ENCODE results near the gene PTCH2.

DNA sequence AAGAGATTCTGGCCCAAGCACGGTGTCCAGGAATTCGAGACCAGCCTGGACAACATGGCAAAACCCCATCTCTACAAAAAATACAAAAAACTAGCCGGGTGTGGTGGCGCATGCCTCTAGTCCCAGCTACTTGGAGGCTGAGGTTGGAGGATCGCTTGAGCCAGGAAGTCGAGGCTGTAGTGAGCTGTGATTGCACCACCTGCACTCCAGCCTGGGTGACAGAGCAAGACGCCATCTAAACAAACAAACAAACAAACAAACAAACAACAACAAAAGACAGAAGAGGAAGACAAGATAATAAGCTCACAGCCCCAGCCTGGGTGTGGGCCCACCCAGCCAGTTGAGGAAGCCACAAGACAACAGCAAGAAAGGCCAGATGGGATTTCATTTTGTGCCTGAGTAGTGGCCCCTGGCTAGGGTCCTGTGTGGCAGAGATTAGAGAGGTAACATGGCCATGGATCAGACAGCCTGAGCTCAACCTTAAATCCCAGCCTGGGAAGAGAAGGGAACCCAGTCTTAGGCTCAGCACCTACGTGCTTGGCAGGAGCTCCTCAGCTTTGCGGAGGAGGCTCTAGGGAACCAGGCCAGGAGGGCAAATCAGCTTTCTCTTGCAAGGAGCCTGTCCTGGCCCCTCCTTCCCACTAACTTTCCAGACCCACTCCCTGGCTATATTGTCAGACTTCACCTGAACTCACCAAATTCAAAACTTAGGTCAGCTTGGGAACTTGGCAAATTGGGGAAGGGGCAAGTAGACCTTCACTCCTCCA, 50.1 kb downstream of the PTCH2 start:
- TF ChIP-seq, protein P1, sequence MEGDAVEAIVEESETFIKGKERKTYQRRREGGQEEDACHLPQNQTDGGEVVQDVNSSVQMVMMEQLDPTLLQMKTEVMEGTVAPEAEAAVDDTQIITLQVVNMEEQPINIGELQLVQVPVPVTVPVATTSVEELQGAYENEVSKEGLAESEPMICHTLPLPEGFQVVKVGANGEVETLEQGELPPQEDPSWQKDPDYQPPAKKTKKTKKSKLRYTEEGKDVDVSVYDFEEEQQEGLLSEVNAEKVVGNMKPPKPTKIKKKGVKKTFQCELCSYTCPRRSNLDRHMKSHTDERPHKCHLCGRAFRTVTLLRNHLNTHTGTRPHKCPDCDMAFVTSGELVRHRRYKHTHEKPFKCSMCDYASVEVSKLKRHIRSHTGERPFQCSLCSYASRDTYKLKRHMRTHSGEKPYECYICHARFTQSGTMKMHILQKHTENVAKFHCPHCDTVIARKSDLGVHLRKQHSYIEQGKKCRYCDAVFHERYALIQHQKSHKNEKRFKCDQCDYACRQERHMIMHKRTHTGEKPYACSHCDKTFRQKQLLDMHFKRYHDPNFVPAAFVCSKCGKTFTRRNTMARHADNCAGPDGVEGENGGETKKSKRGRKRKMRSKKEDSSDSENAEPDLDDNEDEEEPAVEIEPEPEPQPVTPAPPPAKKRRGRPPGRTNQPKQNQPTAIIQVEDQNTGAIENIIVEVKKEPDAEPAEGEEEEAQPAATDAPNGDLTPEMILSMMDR (IDR thresholded peaks at IDR 0.05) = no peak
- no peak for TF ChIP-seq EP300 (IDR thresholded peaks at IDR 0.05)

Data from tibial nerve (tissue), 4 donors.